ENCODE measurements around the gene P2RY13. TPM values are rescaled to one million over a fixed set of nuclear protein-coding genes. Genes with fewer than 3 reads are reported as not detected.

The P2RY13 gene
- polyA plus RNA-seq (2011; rRNA removed): not detected in 2 replicates
- not detected in 2 replicates for polyA minus RNA-seq (2011; rRNA and poly(A)+ RNA removed)

GRCh38 chr3:151329363-151329762, at the start of gene P2RY13:
Gene P2RY13, minus strand, starts transcription at chr3:151329549. Its CDS starts 21 bp downstream, at chr3:151329528.
- CTCF ChIA-PET: interaction anchor here (1.2 to 3.3 kb wide), 4 partner anchors 17 to 110 kb away, joined by 3 to 17 read pairs (median 10); no protein-coding TSS in a partner anchor
- Histone ChIP-seq H3K27me3 (ENCODE audit: control insufficient read depth, insufficient read depth, low read length) (no peaks in the 10 kb centered on the region), H3K4me3 (ENCODE audit: low read depth, low read length) (no peak within 1 kb of the TSS), H3K36me3 (ENCODE audit: control insufficient read depth, insufficient read depth, low read length) (no peaks in the 10 kb centered on the region)
- no peak for DNase-seq (ENCODE audit: low read depth)
- no peak for TF ChIP-seq CTCF (IDR thresholded peaks at IDR 0.05; ENCODE audit: insufficient read depth, low read depth, low read length)
- POLR2A ChIA-PET: no interaction called here

DNA sequence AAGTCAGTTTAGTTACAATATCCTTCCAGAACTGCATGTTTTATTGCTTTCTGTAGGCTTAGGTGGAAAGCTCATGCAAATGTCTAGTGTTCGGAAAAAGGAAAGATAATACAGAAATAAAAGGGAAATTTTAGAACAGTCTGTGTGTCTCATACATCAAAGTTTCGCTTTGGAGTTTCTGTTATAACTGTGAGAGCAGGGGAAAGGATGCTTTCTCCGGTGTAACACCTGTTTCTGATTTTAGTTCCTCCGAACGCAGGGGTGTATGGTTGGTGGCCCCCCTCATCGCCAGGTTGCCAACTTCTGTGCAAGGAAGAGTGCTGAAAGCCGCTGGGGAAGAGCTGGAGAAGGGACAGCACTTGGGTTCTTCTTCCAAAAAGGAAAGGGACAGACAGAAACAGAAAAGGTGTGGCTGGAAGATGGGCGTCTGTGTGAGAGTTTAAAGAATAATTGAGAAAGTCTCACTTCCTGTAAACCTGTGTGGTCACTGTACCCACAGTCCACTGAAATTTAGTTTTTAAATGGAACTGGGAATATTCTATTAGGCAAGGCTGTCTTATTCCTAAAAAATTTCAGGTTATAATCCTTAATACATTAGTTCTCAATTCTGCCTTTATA, 48.5 kb upstream of the P2RY13 start:
- ChIA-PET POLR2A (no interaction called here), CTCF (interaction anchor here (0.6 to 1.0 kb wide), 2 partner anchors 24 to 49 kb away, joined by 3 to 4 read pairs; no protein-coding TSS in a partner anchor)
- no peak for TF ChIP-seq CTCF (IDR thresholded peaks at IDR 0.05; ENCODE audit: insufficient read depth, low read depth, low read length)
- Histone ChIP-seq H3K36me3 (ENCODE audit: control insufficient read depth, insufficient read depth, low read length) (no peaks in the 10 kb centered on the region), H3K27me3 (ENCODE audit: control insufficient read depth, insufficient read depth, low read length) (no peaks in the 10 kb centered on the region), H3K4me3 (ENCODE audit: low read depth, low read length) (no peak overlapping the region)
- no peak for DNase-seq (ENCODE audit: low read depth)

DNA sequence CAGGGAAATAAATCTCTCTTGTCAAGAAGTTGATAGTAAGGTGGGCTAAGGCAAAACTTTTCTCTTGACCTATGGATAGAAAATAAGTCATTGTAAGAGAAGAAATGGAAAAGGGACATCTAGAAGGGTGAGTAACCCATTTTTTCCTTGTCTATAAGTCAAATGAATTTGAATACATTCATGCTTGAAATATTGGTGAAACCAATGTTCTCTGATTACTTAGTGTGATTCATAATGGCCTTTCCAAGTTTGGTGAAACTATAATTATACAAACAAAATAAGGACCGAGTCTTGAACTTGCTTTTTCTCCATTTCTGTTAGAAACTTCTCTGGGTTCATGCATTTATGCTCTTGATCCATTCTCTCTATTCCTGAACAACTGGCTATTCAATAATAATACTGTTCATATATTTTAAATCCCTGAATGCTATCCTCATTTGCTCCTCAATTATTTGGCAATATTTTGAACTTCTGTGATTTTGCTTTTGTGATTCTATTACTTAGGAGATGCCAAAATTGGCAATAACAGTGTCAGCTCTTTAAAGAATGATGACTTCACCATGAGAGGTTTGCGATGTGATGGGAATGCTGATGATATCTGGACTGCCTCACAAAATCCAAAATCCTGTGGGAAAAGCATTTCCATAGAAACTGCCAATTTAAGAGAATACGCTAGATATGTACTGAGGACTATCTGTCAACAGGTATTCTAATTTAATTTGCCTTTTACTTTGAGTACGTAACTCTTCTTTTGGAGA, 42.9 kb upstream of the P2RY13 start:
- POLR2A ChIA-PET: interaction anchor here (0.6 kb wide), 1 partner anchor 18 kb away, joined by 3 read pairs; no protein-coding TSS in a partner anchor
- no peak for DNase-seq (ENCODE audit: low read depth)
- no peak overlapping the region for H3K4me3 ChIP-seq (ENCODE audit: low read depth, low read length)

GRCh38 chr3:151371526-151371925, 42.2 kb upstream of the P2RY13 start:
- H3K4me3 ChIP-seq (ENCODE audit: low read depth, low read length): no peak overlapping the region
- ChIA-PET POLR2A (interaction anchor here (0.6 kb wide), 1 partner anchor 19 kb away, joined by 3 read pairs; no protein-coding TSS in a partner anchor), CTCF (interaction anchor here (1.2 kb wide), 1 partner anchor 14 kb away, joined by 3 read pairs; no protein-coding TSS in a partner anchor)

More for the DNA sequence above, 42.9 kb upstream of the P2RY13 start:
- H3K27me3 ChIP-seq (ENCODE audit: control insufficient read depth, insufficient read depth, low read length): no peaks in the 10 kb centered on the region
- no peaks in the 10 kb centered on the region for H3K36me3 ChIP-seq (ENCODE audit: control insufficient read depth, insufficient read depth, low read length)
- no peak for TF ChIP-seq CTCF (IDR thresholded peaks at IDR 0.05; ENCODE audit: insufficient read depth, low read depth, low read length)
- CTCF ChIA-PET: interaction anchor here (0.8 kb wide), 1 partner anchor 8 kb away, joined by 3 read pairs; no protein-coding TSS in a partner anchor

More at GRCh38 chr3:151371526-151371925, 42.2 kb upstream of the P2RY13 start:
- TF ChIP-seq CTCF (IDR thresholded peaks at IDR 0.05; ENCODE audit: insufficient read depth, low read depth, low read length): no peak
- no peak for DNase-seq (ENCODE audit: low read depth)
- H3K27me3 ChIP-seq (ENCODE audit: control insufficient read depth, insufficient read depth, low read length): no peaks in the 10 kb centered on the region
- H3K36me3 ChIP-seq (ENCODE audit: control insufficient read depth, insufficient read depth, low read length): no peaks in the 10 kb centered on the region
